UCSD-AML1 (cell line): ENCODE data around the gene KCNT2.

Experiments
- DNase-seq: peaks from one replicate; lab custom pipeline; 2025; ENCODE audit not compliant: unreplicated experiment; lab: John Stamatoyannopoulos, UW

The KCNT2 gene

DNA sequence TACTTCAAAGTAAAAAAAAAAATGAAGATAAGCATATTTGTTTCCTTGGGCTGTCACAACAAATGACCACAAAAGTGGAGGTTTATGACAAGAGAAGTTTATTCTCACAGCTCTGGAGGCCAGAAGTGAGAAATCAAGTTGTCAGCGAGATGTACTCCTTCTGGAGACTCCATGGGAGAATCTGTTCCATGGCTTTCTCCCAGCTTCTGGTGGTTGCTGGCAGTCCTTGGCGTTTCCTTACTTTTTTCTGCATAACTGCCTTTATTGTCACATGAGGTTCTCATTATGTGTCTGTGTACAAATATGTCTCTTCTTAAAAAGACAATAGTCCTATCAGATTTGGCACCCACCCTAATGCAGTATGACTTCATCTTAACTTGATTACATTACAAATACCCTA lies 398.3 kb downstream of the KCNT2 start:
- no peak for DNase-seq

DNA sequence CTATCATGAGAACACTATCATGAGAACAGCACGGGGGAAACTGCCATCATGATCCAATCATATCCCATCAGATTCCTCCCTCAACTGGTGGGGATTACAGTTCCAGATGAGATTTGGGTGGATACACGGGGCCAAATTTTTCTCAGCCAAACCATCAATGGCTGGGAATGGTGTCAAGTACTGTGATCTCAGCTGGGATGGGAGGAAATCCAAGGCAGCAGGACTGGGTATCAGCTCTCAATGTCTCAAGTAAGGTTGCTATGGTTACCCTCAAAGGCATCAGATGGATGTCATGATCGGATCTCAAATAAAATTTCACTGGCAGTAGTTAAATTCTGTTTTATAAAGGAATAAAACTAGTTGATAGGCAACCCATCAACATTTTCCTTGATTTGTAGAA lies 399.0 kb downstream of the KCNT2 start:
- no peak for DNase-seq

GRCh38 chr1:196207612-196208217 lies 400.5 kb downstream of the KCNT2 start:
- DNase-seq: no peak

DNA sequence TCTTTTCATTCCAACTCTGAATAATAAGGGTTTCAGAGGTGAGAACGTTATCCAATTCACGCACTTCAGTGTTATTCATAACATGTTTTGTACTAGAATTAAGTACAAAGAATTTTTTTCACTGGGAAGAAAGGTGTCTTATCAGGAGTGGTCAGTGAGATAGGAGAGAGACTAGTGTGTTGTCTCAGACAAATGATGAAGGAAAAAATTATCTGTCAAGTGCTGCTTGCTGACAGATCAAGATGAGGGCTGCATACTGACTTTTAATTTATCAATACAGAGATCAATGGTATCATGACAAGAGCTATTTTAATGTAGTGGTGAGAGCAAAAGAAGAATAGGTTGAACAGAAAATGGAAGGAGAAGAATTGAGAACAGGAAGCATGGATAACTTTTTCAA lies 402.4 kb downstream of the KCNT2 start:
- no peak for DNase-seq

DNA sequence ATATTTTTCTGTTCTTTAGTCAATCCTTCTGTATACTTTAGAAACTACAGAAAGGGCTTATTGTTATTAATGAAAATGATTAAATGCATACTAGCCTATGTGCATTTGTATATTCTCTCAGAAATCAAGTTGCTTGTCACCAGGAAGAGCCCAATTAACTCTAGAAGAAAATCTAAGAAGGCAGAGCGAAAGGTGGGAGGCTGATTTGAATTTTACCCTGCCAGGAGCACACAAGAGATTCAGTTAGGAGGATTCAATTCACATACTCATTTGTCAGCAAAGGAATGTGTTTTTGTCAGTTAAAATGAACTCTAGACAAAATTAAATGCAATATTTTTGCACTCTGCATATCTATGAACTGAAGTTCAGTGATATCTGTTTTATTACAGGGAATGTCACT lies 411.8 kb downstream of the KCNT2 start:
- no peak for DNase-seq

DNA sequence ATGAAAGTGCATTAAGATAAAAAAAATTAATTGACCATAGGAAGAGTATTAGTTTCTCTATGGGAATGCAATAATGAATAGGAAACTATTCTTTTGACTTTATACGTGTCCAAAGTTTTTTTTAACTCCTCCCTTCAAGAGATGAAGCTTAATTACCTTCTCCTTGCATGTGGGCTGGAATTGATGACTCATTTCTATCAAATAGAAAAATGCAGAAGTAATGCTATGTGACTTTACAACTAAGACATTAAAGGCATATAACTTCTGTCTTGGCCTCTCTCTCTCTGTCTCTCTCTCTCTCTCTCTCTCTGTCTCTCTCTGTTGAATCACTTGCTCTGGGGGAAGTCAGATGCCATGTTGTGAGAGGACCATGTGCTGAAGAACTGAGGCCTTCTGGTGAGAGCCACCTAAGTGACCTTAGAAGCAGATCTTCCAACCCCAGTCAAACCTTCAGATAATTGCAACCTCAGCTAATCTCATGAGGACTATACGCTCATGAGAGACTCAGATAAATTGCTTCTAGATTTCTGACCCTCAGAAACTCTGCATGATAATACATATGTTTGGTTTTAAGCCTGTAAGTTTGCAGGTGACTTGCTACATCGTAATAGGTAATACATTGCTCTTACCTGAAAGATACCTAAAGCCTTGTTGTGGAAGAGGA lies 414.2 kb downstream of the KCNT2 start:
- no peak for DNase-seq

DNA sequence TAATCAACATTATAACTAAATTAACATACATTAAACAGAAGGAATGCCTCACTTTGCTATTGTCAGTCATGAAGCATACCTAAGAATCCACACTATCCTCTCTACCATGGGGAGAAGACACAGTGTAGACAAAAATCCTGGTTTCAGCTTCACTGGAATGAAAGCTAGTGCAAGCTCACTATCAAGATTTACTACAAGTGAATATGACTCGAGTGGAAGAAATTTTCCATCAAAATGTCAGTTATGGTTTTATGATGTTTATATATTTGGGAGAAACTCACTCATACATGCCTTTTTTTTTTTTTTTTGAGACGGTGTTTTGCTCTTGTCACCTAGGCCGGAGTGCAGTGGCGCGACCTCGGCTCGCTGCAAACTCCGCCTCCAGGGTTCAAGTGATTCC lies 424.3 kb downstream of the KCNT2 start:
- DNase-seq: no peak

DNA sequence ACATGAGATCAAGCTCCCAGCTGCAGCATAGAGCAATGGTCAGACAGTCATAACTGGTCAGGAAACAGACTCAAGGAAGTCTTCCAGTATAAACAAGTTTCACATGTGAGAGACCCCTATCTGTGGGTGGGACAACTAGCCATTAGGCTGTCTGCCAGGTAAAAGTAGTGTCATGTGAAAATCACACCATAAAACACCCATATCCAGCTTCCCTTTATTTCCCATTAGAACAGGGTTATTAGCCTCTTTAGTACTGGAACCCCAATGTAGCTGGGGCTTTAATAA lies 426.7 kb downstream of the KCNT2 start:
- no peak for DNase-seq

- DNase-seq: no peak
Measured at GRCh38 chr1:196180847-196181593, 427.2 kb downstream of the KCNT2 start.

- DNase-seq: no peak
Measured at GRCh38 chr1:196178083-196178635, 430.1 kb downstream of the KCNT2 start.
